RCC 7860 (cell line): Measurements from ENCODE around the gene RASSF5.

Source experiments
- DNase-seq: peaks from one replicate; pipeline ENCODE4 v3.0.0-alpha.2; 2015; ENCODE audit warnings: low spot score
- FAIRE-seq: peaks from 2 replicates; lab custom pipeline; 2012; peaks lifted over from hg19 to GRCh38; lab: Jason Lieb, UNC

The RASSF5 gene

GRCh38 chr1:206495493-206496046 lies 11.8 kb upstream of the RASSF5 start:
- FAIRE-seq, result no peak
- DNase-seq, result no peak

GRCh38 chr1:206496131-206496793 lies 11.1 kb upstream of the RASSF5 start:
- FAIRE-seq (no peak), DNase-seq (peak; percentile 41)

- no peak for DNase-seq
- no peak for FAIRE-seq
Measured at GRCh38 chr1:206497363-206497762, 10.0 kb upstream of the RASSF5 start.

- FAIRE-seq (no peak), DNase-seq (no peak)
Measured at GRCh38 chr1:206497774-206498173, 9.6 kb upstream of the RASSF5 start.

GRCh38 chr1:206498685-206499084 lies 8.6 kb upstream of the RASSF5 start:
- FAIRE-seq (no peak), DNase-seq (peak; percentile 32)

GRCh38 chr1:206500046-206500445 lies 7.3 kb upstream of the RASSF5 start:
- no peak for FAIRE-seq

GRCh38 chr1:206501881-206502280 lies 5.5 kb upstream of the RASSF5 start:
- FAIRE-seq, result no peak
- no peak for DNase-seq

More at GRCh38 chr1:206500046-206500445, 7.3 kb upstream of the RASSF5 start:
- DNase-seq, result no peak

GRCh38 chr1:206502403-206502802 lies 4.9 kb upstream of the RASSF5 start:
- no peak for FAIRE-seq
- DNase-seq, result no peak

- no peak for DNase-seq
- FAIRE-seq, result no peak
Measured at GRCh38 chr1:206502812-206503211, 4.5 kb upstream of the RASSF5 start.

GRCh38 chr1:206503591-206504362 lies 3.6 kb upstream of the RASSF5 start:
- FAIRE-seq, result peak; percentile 95
- peak; percentile 99 for DNase-seq

GRCh38 chr1:206504363-206504713 lies 3.0 kb upstream of the RASSF5 start:
- FAIRE-seq (no peak), DNase-seq (no peak)

- DNase-seq (no peak), FAIRE-seq (no peak)
Measured at GRCh38 chr1:206505702-206506355, 1.5 kb upstream of the RASSF5 start.

GRCh38 chr1:206506405-206507283 lies 687 bp upstream of the RASSF5 start:
- no peak for FAIRE-seq
- DNase-seq, result no peak

GRCh38 chr1:206508130-206508889 lies 979 bp downstream of the RASSF5 start:
- FAIRE-seq (no peak), DNase-seq (no peak)

GRCh38 chr1:206508956-206509355 lies 1.6 kb downstream of the RASSF5 start:
- DNase-seq (no peak), FAIRE-seq (no peak)

GRCh38 chr1:206509612-206510257 lies 2.4 kb downstream of the RASSF5 start:
- FAIRE-seq (no peak), DNase-seq (no peak)

- FAIRE-seq (no peak), DNase-seq (no peak)
Measured at GRCh38 chr1:206510371-206510770, 3.0 kb downstream of the RASSF5 start.

GRCh38 chr1:206511362-206512057 lies 4.2 kb downstream of the RASSF5 start:
- FAIRE-seq, result no peak

More at GRCh38 chr1:206511362-206512057, 4.2 kb downstream of the RASSF5 start:
- no peak for DNase-seq
